ENCODE results near the gene TUBA1C.
"Not testable (repeated sequence)": the region's sequence is repeated elsewhere in the genome, so short reads cannot be mapped to it uniquely, and the experiment has no call there.

The TUBA1C gene

GRCh38 chr12:49255857-49256637 lies 8.8 kb upstream of the TUBA1C start:
- no peak for DNase-seq (ENCODE audit: low read depth, low spot score)

GRCh38 chr12:49257508-49258184 lies 7.2 kb upstream of the TUBA1C start:
- DNase-seq (ENCODE audit: low read depth, low spot score): not testable (repeated sequence)

- no peak for DNase-seq (ENCODE audit: low read depth, low spot score)
Observed at GRCh38 chr12:49259452-49259851, 5.4 kb upstream of the TUBA1C start.

- DNase-seq (ENCODE audit: low read depth, low spot score): no peak
Observed at GRCh38 chr12:49260166-49260565, 4.7 kb upstream of the TUBA1C start.

- DNase-seq (ENCODE audit: low read depth, low spot score): no peak
Observed at GRCh38 chr12:49260571-49261363, 4.1 kb upstream of the TUBA1C start.

GRCh38 chr12:49261721-49262120 lies 3.2 kb upstream of the TUBA1C start:
- no peak for DNase-seq (ENCODE audit: low read depth, low spot score)

- DNase-seq (ENCODE audit: low read depth, low spot score): no peak
Observed at GRCh38 chr12:49263400-49263763, 1.5 kb upstream of the TUBA1C start.

GRCh38 chr12:49264466-49264872 lies 413 bp upstream of the TUBA1C start:
- DNase-seq (ENCODE audit: low read depth, low spot score): no peak

- DNase-seq (ENCODE audit: low read depth, low spot score): not testable (repeated sequence)
Observed at GRCh38 chr12:49269191-49269590, 4.3 kb downstream of the TUBA1C start.

- DNase-seq (ENCODE audit: low read depth, low spot score): no peak
Observed at GRCh38 chr12:49272790-49273725, 8.2 kb downstream of the TUBA1C start.

- no peak for DNase-seq (ENCODE audit: low read depth, low spot score)
Observed at GRCh38 chr12:49273726-49274395, 9.0 kb downstream of the TUBA1C start.

- no peak for DNase-seq (ENCODE audit: low read depth, low spot score)
Observed at GRCh38 chr12:49274396-49275069, 9.7 kb downstream of the TUBA1C start.

- no peak for DNase-seq (ENCODE audit: low read depth, low spot score)
Observed at GRCh38 chr12:49276304-49277290, 11.7 kb downstream of the TUBA1C start.

- no peak for DNase-seq (ENCODE audit: low read depth, low spot score)
Observed at GRCh38 chr12:49277466-49277865, 12.6 kb downstream of the TUBA1C start.

- no peak for DNase-seq (ENCODE audit: low read depth, low spot score)
Observed at GRCh38 chr12:49279706-49280159, 14.9 kb downstream of the TUBA1C start.

- not testable (repeated sequence) for DNase-seq (ENCODE audit: low read depth, low spot score)
Observed at GRCh38 chr12:49280545-49280944, 15.7 kb downstream of the TUBA1C start.

GRCh38 chr12:49282302-49282701 lies 17.4 kb downstream of the TUBA1C start:
- DNase-seq (ENCODE audit: low read depth, low spot score): no peak

GRCh38 chr12:49282740-49283375 lies 18.0 kb downstream of the TUBA1C start:
- not testable (repeated sequence) for DNase-seq (ENCODE audit: low read depth, low spot score)
